LNCAP (cell line): ENCODE results near the gene EVA1C.

Experiments used
- CTCF ChIP-seq: fragments of 450-650 bp; IDR thresholded peaks from 2 replicates; pipeline ENCODE4 v1.5.1; 2017; ENCODE audit warnings: mild to moderate bottlenecking

EVA1C gene

DNA sequence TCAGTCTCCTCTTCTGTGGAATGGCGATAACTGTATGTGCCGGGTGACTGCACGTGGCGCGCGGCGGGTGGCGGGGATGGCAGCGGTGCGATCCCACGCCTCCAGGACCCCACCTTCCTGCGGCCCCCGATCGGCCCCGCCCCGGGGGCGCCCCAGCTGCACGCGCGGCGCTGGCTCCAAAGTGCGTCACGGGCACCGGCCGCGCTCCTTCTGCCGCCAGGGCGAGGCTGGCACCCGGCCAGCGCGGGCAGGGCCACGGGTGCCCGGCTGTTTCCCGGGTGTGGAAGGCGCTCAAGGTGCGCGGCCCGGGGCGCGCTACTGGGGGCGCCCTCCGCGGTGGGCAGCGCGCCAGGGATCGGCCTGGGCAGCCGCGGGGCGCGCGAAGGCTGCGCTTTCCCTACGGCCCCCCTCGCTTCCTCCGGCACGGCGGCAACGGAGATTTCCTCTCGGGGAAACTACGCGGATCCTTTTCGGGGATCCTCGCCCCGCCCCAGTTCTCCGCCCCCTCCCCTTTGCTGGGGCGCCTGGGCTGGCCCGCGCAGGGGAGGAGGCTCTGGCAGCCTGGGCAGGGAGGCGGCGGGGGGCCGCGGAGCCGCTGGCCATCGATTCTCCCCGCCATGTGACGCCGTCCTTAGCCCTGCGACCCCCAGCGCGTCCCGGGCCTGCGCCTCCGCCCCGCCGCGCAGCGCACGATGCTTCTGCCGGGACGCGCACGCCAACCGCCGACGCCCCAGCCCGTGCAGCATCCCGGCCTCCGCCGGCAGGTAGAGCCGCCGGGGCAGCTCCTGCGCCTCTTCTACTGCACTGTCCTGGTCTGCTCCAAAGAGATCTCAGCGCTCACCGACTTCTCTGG lies at the start of gene EVA1C:
TSS of gene EVA1C (plus strand) at position 545 of the 853 bp plus-strand sequence. CDS start at position 693, 148 bp downstream.
- TF ChIP-seq CTCF, result peak; percentile 18; the same call in 1 of the 2 replicates

DNA sequence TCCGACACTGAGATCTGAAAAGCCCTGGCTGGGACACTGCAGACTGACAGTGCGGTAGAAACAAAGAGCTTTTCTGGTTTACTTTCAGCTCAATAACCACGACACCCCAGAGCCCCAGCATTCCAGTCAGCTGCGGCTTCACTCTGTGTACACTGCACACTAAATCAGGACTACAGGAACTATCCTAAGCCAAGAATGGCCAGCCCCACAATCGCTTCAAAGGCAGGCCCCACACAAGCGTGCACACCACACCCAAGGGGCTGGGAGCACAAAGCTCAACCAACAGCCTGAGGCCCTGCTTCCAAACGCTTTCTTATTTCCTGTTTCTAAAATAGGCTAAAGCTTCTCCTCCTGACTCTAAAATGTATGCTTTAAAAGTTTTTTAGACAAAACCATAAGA lies 48.1 kb upstream of the EVA1C start:
- no peak for TF ChIP-seq CTCF

DNA sequence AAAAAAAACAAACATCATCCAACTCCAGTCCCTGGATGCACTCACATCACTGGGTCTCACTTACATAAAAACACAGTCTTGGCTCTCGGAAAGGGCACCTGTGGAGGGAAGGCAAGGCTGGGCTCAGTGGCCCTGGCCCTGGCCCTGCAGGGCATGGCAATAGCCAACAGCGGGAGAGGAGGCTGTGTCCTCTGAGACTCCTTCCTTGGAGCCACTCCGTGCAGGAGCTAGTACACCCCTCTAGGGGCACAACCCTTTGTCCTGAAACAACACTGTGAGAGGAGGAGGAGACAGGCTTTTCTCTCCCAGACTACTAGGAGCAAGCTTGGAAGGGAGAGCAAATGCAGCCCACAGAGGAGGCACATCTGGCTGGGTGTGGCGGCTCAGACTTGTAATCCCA lies 47.7 kb upstream of the EVA1C start:
- no peak for TF ChIP-seq CTCF

GRCh38 chr21:32366191-32366590 lies 46.3 kb upstream of the EVA1C start:
- TF ChIP-seq CTCF, result no peak

DNA sequence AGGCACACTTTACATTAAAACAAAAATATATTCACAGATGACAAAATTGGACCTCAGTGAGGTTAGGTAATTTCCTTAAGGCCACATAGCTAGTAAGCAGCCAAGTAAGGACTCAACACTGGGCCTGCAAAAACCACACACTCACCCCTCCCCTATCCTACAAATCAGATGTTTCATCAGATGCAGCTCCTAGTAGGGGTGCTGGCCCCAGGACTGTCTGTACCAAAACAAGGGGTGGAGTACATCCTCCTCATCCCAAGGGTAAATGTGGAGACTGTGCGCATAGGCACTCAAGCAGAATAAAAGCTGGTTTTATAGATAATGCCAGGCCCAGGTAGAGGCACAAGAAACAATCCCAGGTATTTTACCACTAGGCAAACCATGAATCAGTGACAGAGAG lies 45.3 kb upstream of the EVA1C start:
- no peak for TF ChIP-seq CTCF

DNA sequence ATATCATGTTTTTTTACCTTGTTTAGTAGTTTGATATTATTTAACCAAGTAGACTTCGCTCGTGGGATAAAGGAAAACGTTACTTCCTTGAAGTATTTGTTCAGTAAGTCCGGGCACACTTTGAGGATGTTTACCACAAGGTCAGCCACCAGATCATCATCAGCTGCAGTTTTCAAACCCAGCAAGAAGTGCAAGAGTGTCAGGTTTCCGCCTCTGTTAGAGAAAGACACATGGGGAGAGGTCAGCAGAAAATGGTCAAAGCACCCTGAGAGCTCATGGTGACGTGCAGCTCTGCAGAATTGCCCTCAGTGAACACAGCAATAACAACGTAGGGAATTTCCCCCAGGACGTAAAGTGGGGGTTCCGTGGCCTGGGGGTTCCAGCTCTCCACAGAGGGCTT lies 44.1 kb upstream of the EVA1C start:
- no peak for TF ChIP-seq CTCF

GRCh38 chr21:32370998-32371766 lies 41.3 kb upstream of the EVA1C start:
- no peak for TF ChIP-seq CTCF
